H9 (cell line): Measurements from ENCODE around the gene ARHGAP15. TPM values are rescaled to one million over a fixed set of nuclear protein-coding genes. Genes with fewer than 3 reads are reported as not detected.

ENCODE experiments used
- DNase-seq: peaks from one replicate; pipeline ENCODE4 v3.0.0-alpha.2; 2017
- H2AFZ ChIP-seq: one replicate; pipeline ENCODE4 v1.6.1; 2013; ENCODE audit warnings: mild to moderate bottlenecking, low read length, control low read depth, moderate library complexity
- H2AK5ac ChIP-seq: 2 replicates; pipeline ENCODE4 v1.6.1; 2013; ENCODE audit warnings: low read length, control low read depth, mixed read lengths; ENCODE audit not compliant: insufficient read length
- H2BK120ac ChIP-seq: one replicate; pipeline ENCODE4 v1.6.1; 2013; ENCODE audit warnings: low read depth, mild to moderate bottlenecking, low read length, control low read depth, inconsistent platforms; ENCODE audit not compliant: poor library complexity, severe bottlenecking
- H2BK12ac ChIP-seq: 2 replicates; pipeline ENCODE4 v1.6.1; 2013; ENCODE audit warnings: low read length, control low read depth, mixed read lengths, low read depth; ENCODE audit not compliant: insufficient read length
- H2BK15ac ChIP-seq: 2 replicates; pipeline ENCODE4 v1.6.1; 2013; ENCODE audit warnings: low read depth, low read length, control low read depth
- H2BK20ac ChIP-seq: one replicate; pipeline ENCODE4 v1.6.1; 2013; ENCODE audit warnings: low read depth, mild to moderate bottlenecking, low read length, control low read depth, inconsistent platforms; ENCODE audit not compliant: poor library complexity, severe bottlenecking
- H2BK5ac ChIP-seq: 2 replicates; pipeline ENCODE4 v1.6.1; 2013; ENCODE audit warnings: low read length, control low read depth, mixed read lengths; ENCODE audit not compliant: insufficient read length
- H3K14ac ChIP-seq: 2 replicates; pipeline ENCODE4 v1.6.1; 2013; ENCODE audit warnings: low read length, control low read depth; ENCODE audit not compliant: insufficient read depth
- H3K18ac ChIP-seq: 2 replicates; pipeline ENCODE4 v1.6.1; 2013; ENCODE audit warnings: low read depth, mild to moderate bottlenecking, mixed read lengths, low read length, control low read depth; ENCODE audit not compliant: insufficient read length
- H3K23ac ChIP-seq: 2 replicates; pipeline ENCODE4 v1.6.1; 2013; ENCODE audit warnings: low read length, control low read depth, mixed read lengths, low read depth; ENCODE audit not compliant: insufficient read length
- H3K23me2 ChIP-seq: 2 replicates; pipeline ENCODE4 v1.6.1; 2013; ENCODE audit warnings: low read depth, mild to moderate bottlenecking, mixed read lengths, low read length, control low read depth; ENCODE audit not compliant: insufficient read length, poor library complexity, severe bottlenecking
- H3K27ac ChIP-seq: 2 replicates; pipeline ENCODE4 v1.5.1; 2013; ENCODE audit warnings: low read length, control low read depth, mixed read lengths, low read depth; ENCODE audit not compliant: insufficient read length
- H3K27me3 ChIP-seq: 2 replicates; pipeline ENCODE4 v1.6.1; 2013; ENCODE audit warnings: low read length, control low read depth, inconsistent platforms; ENCODE audit not compliant: insufficient read depth
- H3K4ac ChIP-seq: 2 replicates; pipeline ENCODE4 v1.6.1; 2013; ENCODE audit warnings: low read depth, mild to moderate bottlenecking, control low read depth, inconsistent platforms, low read length, moderate library complexity
- H3K4me1 ChIP-seq: 2 replicates; pipeline ENCODE4 v1.6.1; 2013; ENCODE audit warnings: low read length, control low read depth, inconsistent platforms; ENCODE audit not compliant: insufficient read depth
- H3K4me2 ChIP-seq: 2 replicates; pipeline ENCODE4 v1.6.1; 2013; ENCODE audit warnings: low read length, control low read depth, mixed read lengths; ENCODE audit not compliant: insufficient read length, insufficient read depth
- H3K56ac ChIP-seq: 2 replicates; pipeline ENCODE4 v1.6.1; 2013; ENCODE audit warnings: low read depth, mild to moderate bottlenecking, mixed read lengths, low read length, control low read depth; ENCODE audit not compliant: insufficient read length
- H3K79me1 ChIP-seq: 2 replicates; pipeline ENCODE4 v1.6.1; 2013; ENCODE audit warnings: low read depth, mild to moderate bottlenecking, moderate library complexity, low read length, control low read depth, inconsistent platforms; ENCODE audit not compliant: insufficient read depth, poor library complexity, severe bottlenecking
- H3K79me2 ChIP-seq: 2 replicates; pipeline ENCODE4 v1.6.1; 2013; ENCODE audit warnings: low read length, control low read depth, inconsistent platforms; ENCODE audit not compliant: insufficient read depth
- H3K9ac ChIP-seq: 2 replicates; pipeline ENCODE4 v1.6.1; 2013; ENCODE audit warnings: low read length, control low read depth, mixed read lengths; ENCODE audit not compliant: insufficient read length; ENCODE audit errors: extremely low read depth
- H3K9me3 ChIP-seq: one replicate; pipeline ENCODE4 v1.6.1; 2013; ENCODE audit warnings: low read depth, low read length, inconsistent platforms; ENCODE audit not compliant: control insufficient read depth
- H3T11ph ChIP-seq: one replicate; pipeline ENCODE4 v1.6.1; 2013; ENCODE audit warnings: mild to moderate bottlenecking, low read length, control low read depth, inconsistent platforms
- H4K20me1 ChIP-seq: one replicate; pipeline ENCODE4 v1.6.1; 2013; ENCODE audit not compliant: control insufficient read depth, insufficient read length, insufficient read depth
- H4K5ac ChIP-seq: 2 replicates; pipeline ENCODE4 v1.6.1; 2013; ENCODE audit warnings: low read depth, mild to moderate bottlenecking, mixed read lengths, low read length, control low read depth; ENCODE audit not compliant: insufficient read length
- H4K8ac ChIP-seq: replicated peaks from 2 replicates; pipeline ENCODE4 v1.6.1; 2013; ENCODE audit warnings: low read length, control low read depth, mixed read lengths, low read depth; ENCODE audit not compliant: insufficient read length
- H4K91ac ChIP-seq: 2 replicates; pipeline ENCODE4 v1.6.1; 2013; ENCODE audit warnings: low read depth, mild to moderate bottlenecking, moderate library complexity, mixed read lengths, low read length, control low read depth; ENCODE audit not compliant: insufficient read length
- H3K27ac Mint-ChIP-seq, 3 experiments: 2 replicates in 2 of 3; 3 replicates in 1 of 3; pipeline ENCODE4 v1.8.0; 2020 to 2021; ENCODE audit warnings: mixed read lengths in 3 of 3, mild to moderate bottlenecking in 1 of 3, moderate library complexity in 1 of 3
- H3K27me3 Mint-ChIP-seq: 2 replicates; pipeline ENCODE4 v1.8.0; 2021; ENCODE audit warnings: low read depth, mild to moderate bottlenecking, moderate library complexity, mixed read lengths
- H3K36me3 Mint-ChIP-seq, 3 experiments: 2 replicates in 2 of 3; 3 replicates in 1 of 3; pipeline ENCODE4 v1.8.0; 2020 to 2021; ENCODE audit warnings: low read depth in 3 of 3, mixed read lengths in 3 of 3; ENCODE audit not compliant: insufficient read depth in 1 of 3
- H3K4me1 Mint-ChIP-seq, 2 experiments: 2 replicates each; pipeline ENCODE4 v1.8.0; 2020; ENCODE audit warnings: mixed read lengths in 2 of 2
- H3K4me3 Mint-ChIP-seq, 2 experiments: 2 replicates in 1 of 2; 3 replicates in 1 of 2; pipeline ENCODE4 v1.8.0; 2020 to 2021; ENCODE audit warnings: mild to moderate bottlenecking in 2 of 2, mixed read lengths in 2 of 2, moderate library complexity in 1 of 2
- H3K9me3 Mint-ChIP-seq, 2 experiments: 2 replicates in 1 of 2; 3 replicates in 1 of 2; pipeline ENCODE4 v1.8.0; 2020; ENCODE audit warnings: mild to moderate bottlenecking in 2 of 2, mixed read lengths in 2 of 2, moderate library complexity in 1 of 2
- CTCF ChIP-seq: fragments of 200-600 bp; sonication (generic); conservative IDR thresholded peaks from 3 replicates; pipeline ENCODE4 v1.8.0; 2021; ENCODE audit warnings: antibody characterized with exemption, mild to moderate bottlenecking
- WGBS: extraction: QIAGEN DNeasy Blood & Tissue Kit; methylation state at CpG from one replicate; pipeline ENCODE4 v1.1.7; 2013; ENCODE audit warnings: missing lambda C conversion rate, low lambda C conversion rate, mixed read lengths; ENCODE audit not compliant: insufficient read length; ENCODE audit errors: extremely low coverage; 5-methylcytosine and 5-hydroxymethylcytosine counted together
- total RNA-seq: library from RNA; stranded (reverse); gene quantifications from 2 replicates; pipeline ENCODE4 v1.2.1, GENCODE V29; 2021

The ARHGAP15 gene
- total RNA-seq, 1 experiment from 2014 or later: not detected

- no peak overlapping the region for H4K5ac ChIP-seq
- H3K23ac ChIP-seq: no peak overlapping the region
- H3K4me3 Mint-ChIP-seq: no peak overlapping the region
- H3K4me1 Mint-ChIP-seq: peaks cover 9 to 10% of the 10 kb centered on the region in 2 experiments
- DNase-seq: no peak
- H3K18ac ChIP-seq: no peak overlapping the region
- H3K4ac ChIP-seq: no peak overlapping the region
- H3K79me1 ChIP-seq: no peaks in the 10 kb centered on the region
- no peak overlapping the region for H3T11ph ChIP-seq
- no CpG with 5 or more reads among the region's 1 CpG for WGBS
- no peaks in the 10 kb centered on the region for H3K9me3 ChIP-seq
- H2BK20ac ChIP-seq: no peak overlapping the region
- no peak for TF ChIP-seq CTCF
- no peaks in the 10 kb centered on the region for H3K23me2 ChIP-seq
- H2BK12ac ChIP-seq: no peak overlapping the region
- no peaks in the 10 kb centered on the region for H3K4me1 ChIP-seq
- H2BK120ac ChIP-seq: no peak overlapping the region
- no peak overlapping the region for H3K14ac ChIP-seq
- H4K20me1 ChIP-seq: no peaks in the 10 kb centered on the region
- no peaks in the 10 kb centered on the region for H3K27me3 ChIP-seq
- no peak overlapping the region for H3K27ac Mint-ChIP-seq
- no peak overlapping the region for H3K4me2 ChIP-seq
- H2BK5ac ChIP-seq: no peak overlapping the region
- H2BK15ac ChIP-seq: no peak overlapping the region
- no peaks in the 10 kb centered on the region for H3K27me3 Mint-ChIP-seq
- no peak overlapping the region for H4K8ac ChIP-seq
- H3K9ac ChIP-seq: no peak overlapping the region
- H2AFZ ChIP-seq: no peak overlapping the region
- H3K9me3 Mint-ChIP-seq: no peaks in the 10 kb centered on the region
- H3K56ac ChIP-seq: no peak overlapping the region
- no peaks in the 10 kb centered on the region for H3K36me3 Mint-ChIP-seq
- H2AK5ac ChIP-seq: no peak overlapping the region
- H3K27ac ChIP-seq: no peak overlapping the region
- no peak overlapping the region for H4K91ac ChIP-seq
- H3K79me2 ChIP-seq: no peaks in the 10 kb centered on the region
Observed at GRCh38 chr2:143157001-143157400, 27.8 kb downstream of the ARHGAP15 start.
